HEK293 (cell line): ENCODE measurements around the gene ANKH.

Experiments used
- CTCF ChIA-PET: fragments of 350-600 bp; formaldehyde crosslinking; extraction: SDS; loops from one replicate; lab custom pipeline; 2021; ENCODE audit warnings: antibody characterized with exemption; lab: Yijun Ruan, JAX
- POLR2A ChIA-PET: fragments of 300-600 bp; formaldehyde crosslinking; extraction: SDS; loops from one replicate; lab custom pipeline; 2020; ENCODE audit warnings: antibody characterized with exemption, inconsistent platforms; lab: Yijun Ruan, JAX
- H3K27ac ChIP-seq: fragments of 200-500 bp; sonication (Bioruptor generic); 2 replicates; pipeline ENCODE4 v1.5.1; 2014; ENCODE audit warnings: low read depth, low read length, control low read depth, inconsistent platforms; ENCODE audit errors: extremely low read depth
- H3K36me3 ChIP-seq, 2 experiments: fragments of 200-500 bp in 1 of 2; sonication (Bioruptor generic) in 1 of 2; 1 replicate in 1 of 2; 2 replicates in 1 of 2; pipeline ENCODE4 v1.5.1; 2014 to 2017; ENCODE audit warnings: inconsistent platforms in 2 of 2, low read length in 2 of 2; ENCODE audit not compliant: control insufficient read depth in 2 of 2, insufficient read depth in 1 of 2
- H3K4me1 ChIP-seq: fragments of 200-500 bp; sonication (Bioruptor generic); 2 replicates; pipeline ENCODE4 v1.5.1; 2014; ENCODE audit warnings: mild to moderate bottlenecking, low read length, inconsistent platforms; ENCODE audit not compliant: control insufficient read depth, insufficient read depth
- H3K4me3 ChIP-seq: 2 replicates; pipeline ENCODE4 v1.5.1; 2011; ENCODE audit warnings: low read depth, mild to moderate bottlenecking, control low read depth, low read length, moderate library complexity
- H3K9me3 ChIP-seq: fragments of 200-500 bp; sonication (Bioruptor generic); 2 replicates; pipeline ENCODE4 v1.5.1; 2014; ENCODE audit warnings: low read depth, low read length, inconsistent platforms; ENCODE audit not compliant: control insufficient read depth, insufficient read depth
- RBAK ChIP-seq: fragments of 450-650 bp; formaldehyde crosslinking; IDR thresholded peaks from 2 replicates; pipeline ENCODE4 v1.5.1; 2016; ENCODE audit warnings: missing biosample characterization, missing genetic modification characterization
- SP2 ChIP-seq: fragments of 450-650 bp; formaldehyde crosslinking; IDR thresholded peaks from 2 replicates; pipeline ENCODE4 v1.5.1; 2016; ENCODE audit warnings: missing biosample characterization, missing genetic modification characterization
- YY1 ChIP-seq: fragments of 450-650 bp; formaldehyde crosslinking; IDR thresholded peaks from 2 replicates; pipeline ENCODE4 v1.5.1; 2018; ENCODE audit warnings: missing biosample characterization, missing genetic modification characterization
- ZNF114 ChIP-seq: fragments of 450-650 bp; formaldehyde crosslinking; IDR thresholded peaks from 2 replicates; pipeline ENCODE4 v1.5.0; 2017; ENCODE audit warnings: missing biosample characterization, missing genetic modification characterization
- ZNF140 ChIP-seq: fragments of 450-650 bp; formaldehyde crosslinking; IDR thresholded peaks from 2 replicates; pipeline ENCODE4 v1.5.1; 2016; ENCODE audit warnings: missing biosample characterization, missing genetic modification characterization
- ZNF239 ChIP-seq: fragments of 450-650 bp; formaldehyde crosslinking; IDR thresholded peaks from 2 replicates; pipeline ENCODE4 v1.5.1; 2016; ENCODE audit warnings: missing biosample characterization, missing genetic modification characterization
- ZNF350 ChIP-seq: fragments of 450-650 bp; formaldehyde crosslinking; IDR thresholded peaks from 2 replicates; pipeline ENCODE4 v1.5.0; 2017; ENCODE audit warnings: missing biosample characterization, mild to moderate bottlenecking, missing genetic modification characterization
- ZNF37A ChIP-seq: fragments of 450-650 bp; IDR thresholded peaks from 2 replicates; pipeline ENCODE4 v1.5.1; 2018; ENCODE audit warnings: missing biosample characterization, missing genetic modification characterization
- ZNF391 ChIP-seq: fragments of 450-650 bp; formaldehyde crosslinking; IDR thresholded peaks from 2 replicates; pipeline ENCODE4 v1.5.1; 2016; ENCODE audit warnings: low read depth, missing biosample characterization, missing genetic modification characterization, borderline replicate concordance
- ZNF530 ChIP-seq: fragments of 450-650 bp; formaldehyde crosslinking; IDR thresholded peaks from 2 replicates; pipeline ENCODE4 v1.5.1; 2016; ENCODE audit warnings: low read depth, missing biosample characterization, missing genetic modification characterization
- ZNF626 ChIP-seq: fragments of 450-650 bp; sonication (Bioruptor Pico); formaldehyde crosslinking; IDR thresholded peaks from 2 replicates; pipeline ENCODE4 v1.5.1; 2018; ENCODE audit warnings: missing biosample characterization, missing genetic modification characterization, inconsistent platforms
- ZNF777 ChIP-seq: fragments of 450-650 bp; formaldehyde crosslinking; IDR thresholded peaks from 2 replicates; pipeline ENCODE4 v1.5.1; 2017; ENCODE audit warnings: missing biosample characterization, missing genetic modification characterization, borderline replicate concordance
- ZNF830 ChIP-seq: fragments of 450-650 bp; IDR thresholded peaks from 2 replicates; pipeline ENCODE4 v1.5.0; 2018; ENCODE audit warnings: missing biosample characterization, missing genetic modification characterization, low read depth, mild to moderate bottlenecking, moderate library complexity
- TF ChIP-seq, protein P1 (sequence below): fragments of 450-650 bp; formaldehyde crosslinking; optimal IDR thresholded peaks from 2 replicates; pipeline ENCODE3; 2016; ENCODE audit warnings: missing biosample characterization, mild to moderate bottlenecking, missing genetic modification characterization
- TF ChIP-seq, protein P2 (sequence below): fragments of 450-650 bp; formaldehyde crosslinking; IDR thresholded peaks from 2 replicates; pipeline ENCODE4 v1.5.1; 2017; ENCODE audit warnings: missing biosample characterization, missing genetic modification characterization
- TF ChIP-seq, protein P3 (sequence below): fragments of 450-650 bp; formaldehyde crosslinking; IDR thresholded peaks from 2 replicates; pipeline ENCODE4 v1.5.1; 2016; ENCODE audit warnings: missing biosample characterization, missing genetic modification characterization
- TF ChIP-seq, protein P4 (sequence below): fragments of 450-650 bp; formaldehyde crosslinking; IDR thresholded peaks from 2 replicates; pipeline ENCODE4 v1.5.1; 2016; ENCODE audit warnings: missing biosample characterization, missing genetic modification characterization
- TF ChIP-seq, protein P5 (sequence below): IDR thresholded peaks from 2 replicates; pipeline ENCODE4 v1.6.1; 2011; ENCODE audit warnings: mild to moderate bottlenecking, low read depth, low read length, borderline replicate concordance
- TF ChIP-seq, protein P6 (sequence below): sonication (generic); formaldehyde crosslinking; IDR thresholded peaks from 2 replicates; pipeline ENCODE4 v1.8.1; 2022; ENCODE audit warnings: mild to moderate bottlenecking, moderate library complexity, missing genetic modification reagents
- TF ChIP-seq, protein P7 (sequence below): fragments of 450-650 bp; IDR thresholded peaks from 2 replicates; pipeline ENCODE4 v1.5.1; 2018; ENCODE audit warnings: missing biosample characterization, mild to moderate bottlenecking, missing genetic modification characterization

The ANKH gene

DNA sequence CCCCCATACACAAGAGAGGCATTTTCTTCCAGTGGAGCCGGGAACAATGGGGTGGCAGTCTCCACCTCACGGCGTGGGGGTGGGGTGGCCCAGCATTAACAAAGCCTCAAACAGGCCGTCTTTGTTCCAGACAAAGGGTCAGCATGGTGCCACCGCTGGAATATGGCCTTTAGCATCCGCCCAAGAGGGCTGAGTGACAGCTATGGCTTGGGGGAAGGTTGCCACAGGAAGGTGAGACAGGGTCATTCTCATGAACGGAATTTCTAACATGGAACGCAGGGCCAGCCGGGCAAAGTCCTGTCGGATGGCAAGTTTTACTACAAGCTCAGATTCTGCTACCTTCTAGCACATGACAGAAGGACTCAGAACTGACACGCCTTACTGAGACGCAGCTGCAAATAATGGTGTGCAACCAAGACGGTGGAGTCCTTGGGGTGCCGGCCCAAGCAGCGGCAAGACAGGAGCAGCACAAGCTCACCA lies 143.1 kb downstream of the ANKH start:
- TF ChIP-seq ZNF114 (tag by site-specific recombination) (no peak), ZNF239 (tag by site-specific recombination) (no peak), SP2 (tag by site-specific recombination) (no peak), RBAK (tag by site-specific recombination) (no peak), ZNF140 (tag by site-specific recombination) (no peak)
- TF ChIP-seq, protein P1, sequence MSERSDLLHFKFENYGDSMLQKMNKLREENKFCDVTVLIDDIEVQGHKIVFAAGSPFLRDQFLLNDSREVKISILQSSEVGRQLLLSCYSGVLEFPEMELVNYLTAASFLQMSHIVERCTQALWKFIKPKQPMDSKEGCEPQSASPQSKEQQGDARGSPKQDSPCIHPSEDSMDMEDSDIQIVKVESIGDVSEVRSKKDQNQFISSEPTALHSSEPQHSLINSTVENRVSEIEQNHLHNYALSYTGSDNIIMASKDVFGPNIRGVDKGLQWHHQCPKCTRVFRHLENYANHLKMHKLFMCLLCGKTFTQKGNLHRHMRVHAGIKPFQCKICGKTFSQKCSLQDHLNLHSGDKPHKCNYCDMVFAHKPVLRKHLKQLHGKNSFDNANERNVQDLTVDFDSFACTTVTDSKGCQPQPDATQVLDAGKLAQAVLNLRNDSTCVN (tag by site-specific recombination) = no peak
- TF ChIP-seq, all 188 proteins: peak for 0
- Histone ChIP-seq H3K36me3 (peaks cover 0 to 4% of the 10 kb centered on the region in 2 experiments; a peak in 1 of 3 replicates), H3K4me1 (no peaks in the 10 kb centered on the region), H3K27ac (no peak overlapping the region), H3K9me3 (no peaks in the 10 kb centered on the region), H3K4me3 (no peak overlapping the region)
- ChIA-PET POLR2A (interaction anchor here (0.7 kb wide), 1 partner anchor 13 kb away, joined by 4 read pairs; no protein-coding TSS in a partner anchor), CTCF (interaction anchor here (0.6 to 8.4 kb wide), 18 partner anchors 13 to 569 kb away, joined by 3 to 134 read pairs (median 4); no protein-coding TSS in a partner anchor)

DNA sequence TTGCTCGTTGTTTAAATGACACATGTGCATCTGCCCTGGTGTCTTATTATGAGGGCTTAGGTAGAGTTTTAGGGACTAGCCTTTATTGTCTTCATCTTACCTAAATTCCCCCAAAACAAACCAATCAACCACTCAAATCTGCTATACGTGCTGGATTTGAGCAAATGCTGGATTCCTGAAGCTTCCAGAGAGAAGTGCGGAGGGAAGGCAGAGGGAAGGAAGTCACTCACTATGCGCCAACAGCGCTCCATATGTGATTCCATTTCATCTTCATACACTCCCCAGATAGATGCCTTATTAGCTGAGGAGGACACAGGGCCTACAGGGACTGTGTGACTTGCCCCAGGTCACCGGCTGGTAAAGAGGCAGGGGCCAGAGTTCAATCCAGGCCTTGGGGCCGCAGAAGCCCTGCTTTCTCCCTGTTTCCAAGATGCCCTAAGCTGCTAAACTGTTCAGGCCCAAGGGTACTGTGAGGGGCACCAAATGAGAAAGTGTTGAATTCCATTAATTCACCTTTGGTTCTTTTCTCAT lies 143.6 kb downstream of the ANKH start:
- H3K36me3 ChIP-seq = peaks cover 0 to 4% of the 10 kb centered on the region in 2 experiments; a peak in 1 of 3 replicates
- TF ChIP-seq ZNF350 (tag by site-specific recombination) (no peak), YY1 (no peak), ZNF626 (tag by site-specific recombination) (no peak), ZNF391 (no peak), ZNF37A (no peak), ZNF530 (tag by site-specific recombination) (no peak), ZNF830 (tag by site-specific recombination) (no peak), ZNF140 (tag by site-specific recombination) (no peak), ZNF777 (tag by site-specific recombination) (no peak)
- TF ChIP-seq, protein P2, sequence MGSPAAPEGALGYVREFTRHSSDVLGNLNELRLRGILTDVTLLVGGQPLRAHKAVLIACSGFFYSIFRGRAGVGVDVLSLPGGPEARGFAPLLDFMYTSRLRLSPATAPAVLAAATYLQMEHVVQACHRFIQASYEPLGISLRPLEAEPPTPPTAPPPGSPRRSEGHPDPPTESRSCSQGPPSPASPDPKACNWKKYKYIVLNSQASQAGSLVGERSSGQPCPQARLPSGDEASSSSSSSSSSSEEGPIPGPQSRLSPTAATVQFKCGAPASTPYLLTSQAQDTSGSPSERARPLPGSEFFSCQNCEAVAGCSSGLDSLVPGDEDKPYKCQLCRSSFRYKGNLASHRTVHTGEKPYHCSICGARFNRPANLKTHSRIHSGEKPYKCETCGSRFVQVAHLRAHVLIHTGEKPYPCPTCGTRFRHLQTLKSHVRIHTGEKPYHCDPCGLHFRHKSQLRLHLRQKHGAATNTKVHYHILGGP (tag by site-specific recombination) = no peak
- TF ChIP-seq, protein P3, sequence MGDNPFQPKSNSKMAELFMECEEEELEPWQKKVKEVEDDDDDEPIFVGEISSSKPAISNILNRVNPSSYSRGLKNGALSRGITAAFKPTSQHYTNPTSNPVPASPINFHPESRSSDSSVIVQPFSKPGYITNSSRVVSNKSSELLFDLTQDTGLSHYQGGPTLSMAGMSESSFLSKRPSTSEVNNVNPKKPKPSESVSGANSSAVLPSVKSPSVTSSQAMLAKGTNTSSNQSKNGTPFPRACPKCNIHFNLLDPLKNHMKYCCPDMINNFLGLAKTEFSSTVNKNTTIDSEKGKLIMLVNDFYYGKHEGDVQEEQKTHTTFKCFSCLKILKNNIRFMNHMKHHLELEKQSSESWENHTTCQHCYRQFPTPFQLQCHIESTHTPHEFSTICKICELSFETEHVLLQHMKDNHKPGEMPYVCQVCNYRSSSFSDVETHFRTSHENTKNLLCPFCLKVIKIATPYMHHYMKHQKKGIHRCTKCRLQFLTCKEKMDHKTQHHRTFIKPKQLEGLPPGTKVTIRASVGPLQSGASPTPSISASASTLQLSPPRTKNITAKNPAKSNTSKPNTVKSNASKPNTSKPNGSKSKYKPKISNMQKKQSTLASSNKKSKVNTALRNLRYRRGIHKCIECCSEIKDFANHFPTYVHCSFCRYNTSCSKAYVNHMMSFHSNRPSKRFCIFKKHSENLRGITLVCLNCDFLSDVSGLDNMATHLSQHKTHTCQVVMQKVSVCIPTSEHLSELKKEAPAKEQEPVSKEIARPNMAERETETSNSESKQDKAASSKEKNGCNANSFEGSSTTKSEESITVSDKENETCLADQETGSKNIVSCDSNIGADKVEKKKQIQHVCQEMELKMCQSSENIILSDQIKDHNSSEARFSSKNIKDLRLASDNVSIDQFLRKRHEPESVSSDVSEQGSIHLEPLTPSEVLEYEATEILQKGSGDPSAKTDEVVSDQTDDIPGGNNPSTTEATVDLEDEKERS (tag by site-specific recombination) = no peak
- TF ChIP-seq, protein P4, sequence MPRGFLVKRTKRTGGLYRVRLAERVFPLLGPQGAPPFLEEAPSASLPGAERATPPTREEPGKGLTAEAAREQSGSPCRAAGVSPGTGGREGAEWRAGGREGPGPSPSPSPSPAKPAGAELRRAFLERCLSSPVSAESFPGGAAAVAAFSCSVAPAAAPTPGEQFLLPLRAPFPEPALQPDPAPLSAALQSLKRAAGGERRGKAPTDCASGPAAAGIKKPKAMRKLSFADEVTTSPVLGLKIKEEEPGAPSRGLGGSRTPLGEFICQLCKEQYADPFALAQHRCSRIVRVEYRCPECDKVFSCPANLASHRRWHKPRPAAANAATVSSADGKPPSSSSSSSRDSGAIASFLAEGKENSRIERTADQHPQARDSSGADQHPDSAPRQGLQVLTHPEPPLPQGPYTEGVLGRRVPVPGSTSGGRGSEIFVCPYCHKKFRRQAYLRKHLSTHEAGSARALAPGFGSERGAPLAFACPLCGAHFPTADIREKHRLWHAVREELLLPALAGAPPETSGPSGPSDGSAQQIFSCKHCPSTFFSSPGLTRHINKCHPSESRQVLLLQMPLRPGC (tag by site-specific recombination) = no peak
- TF ChIP-seq, protein P5, sequence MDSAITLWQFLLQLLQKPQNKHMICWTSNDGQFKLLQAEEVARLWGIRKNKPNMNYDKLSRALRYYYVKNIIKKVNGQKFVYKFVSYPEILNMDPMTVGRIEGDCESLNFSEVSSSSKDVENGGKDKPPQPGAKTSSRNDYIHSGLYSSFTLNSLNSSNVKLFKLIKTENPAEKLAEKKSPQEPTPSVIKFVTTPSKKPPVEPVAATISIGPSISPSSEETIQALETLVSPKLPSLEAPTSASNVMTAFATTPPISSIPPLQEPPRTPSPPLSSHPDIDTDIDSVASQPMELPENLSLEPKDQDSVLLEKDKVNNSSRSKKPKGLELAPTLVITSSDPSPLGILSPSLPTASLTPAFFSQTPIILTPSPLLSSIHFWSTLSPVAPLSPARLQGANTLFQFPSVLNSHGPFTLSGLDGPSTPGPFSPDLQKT = no peak
- TF ChIP-seq, protein P6, sequence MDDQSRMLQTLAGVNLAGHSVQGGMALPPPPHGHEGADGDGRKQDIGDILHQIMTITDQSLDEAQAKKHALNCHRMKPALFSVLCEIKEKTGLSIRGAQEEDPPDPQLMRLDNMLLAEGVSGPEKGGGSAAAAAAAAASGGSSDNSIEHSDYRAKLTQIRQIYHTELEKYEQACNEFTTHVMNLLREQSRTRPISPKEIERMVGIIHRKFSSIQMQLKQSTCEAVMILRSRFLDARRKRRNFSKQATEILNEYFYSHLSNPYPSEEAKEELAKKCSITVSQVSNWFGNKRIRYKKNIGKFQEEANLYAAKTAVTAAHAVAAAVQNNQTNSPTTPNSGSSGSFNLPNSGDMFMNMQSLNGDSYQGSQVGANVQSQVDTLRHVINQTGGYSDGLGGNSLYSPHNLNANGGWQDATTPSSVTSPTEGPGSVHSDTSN = no peak
- TF ChIP-seq, protein P7, sequence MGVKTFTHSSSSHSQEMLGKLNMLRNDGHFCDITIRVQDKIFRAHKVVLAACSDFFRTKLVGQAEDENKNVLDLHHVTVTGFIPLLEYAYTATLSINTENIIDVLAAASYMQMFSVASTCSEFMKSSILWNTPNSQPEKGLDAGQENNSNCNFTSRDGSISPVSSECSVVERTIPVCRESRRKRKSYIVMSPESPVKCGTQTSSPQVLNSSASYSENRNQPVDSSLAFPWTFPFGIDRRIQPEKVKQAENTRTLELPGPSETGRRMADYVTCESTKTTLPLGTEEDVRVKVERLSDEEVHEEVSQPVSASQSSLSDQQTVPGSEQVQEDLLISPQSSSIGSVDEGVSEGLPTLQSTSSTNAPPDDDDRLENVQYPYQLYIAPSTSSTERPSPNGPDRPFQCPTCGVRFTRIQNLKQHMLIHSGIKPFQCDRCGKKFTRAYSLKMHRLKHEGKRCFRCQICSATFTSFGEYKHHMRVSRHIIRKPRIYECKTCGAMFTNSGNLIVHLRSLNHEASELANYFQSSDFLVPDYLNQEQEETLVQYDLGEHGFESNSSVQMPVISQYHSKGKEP = no peak
- TF ChIP-seq, all 188 proteins: peak for 0
- H3K4me1 ChIP-seq = no peaks in the 10 kb centered on the region
- no peaks in the 10 kb centered on the region for H3K9me3 ChIP-seq
- ChIA-PET CTCF (interaction anchor here (0.5 to 8.4 kb wide), 46 partner anchors 10 to 1206 kb away, joined by 3 to 134 read pairs (median 5); no protein-coding TSS in a partner anchor), POLR2A (no interaction called here)
- no peak overlapping the region for H3K27ac ChIP-seq
- no peak overlapping the region for H3K4me3 ChIP-seq
